ENCODE measurements around the gene BLVRB. TPM values are rescaled to one million over a fixed set of nuclear protein-coding genes. Genes with fewer than 3 reads are reported as not detected.

Gene BLVRB
- total and polyA plus RNA-seq, 2 experiments from 2014 or later = 43.7 to 53.7 TPM

DNA sequence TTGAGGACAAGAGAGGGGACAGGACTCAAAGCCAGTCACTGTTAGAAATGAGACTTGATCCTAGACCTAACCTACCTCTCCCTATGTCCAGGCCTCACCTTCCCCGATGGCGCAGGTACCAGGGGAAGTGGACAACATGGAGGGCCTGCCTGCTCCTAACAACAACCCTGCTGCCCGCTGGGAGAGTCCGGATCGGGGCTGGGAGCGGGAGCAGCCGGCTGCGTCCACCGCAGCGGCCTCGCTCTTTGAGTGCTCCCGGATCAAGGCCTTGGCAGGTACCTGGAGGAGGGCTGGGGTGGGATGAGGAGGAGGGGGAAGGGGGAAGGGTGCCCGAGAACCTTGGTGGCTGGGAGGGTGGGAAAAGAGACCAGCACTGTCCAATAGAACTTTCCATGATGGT lies 7.0 kb upstream of the BLVRB start:
- Histone ChIP-seq H3K4me2 (no peak overlapping the region), H3K27ac (ENCODE audit: low read depth) (no peak overlapping the region), H3K79me2 (replicated peaks; ENCODE audit: insufficient read depth) (no peaks in the 10 kb centered on the region), H3F3A (replicated peaks; ENCODE audit: low read depth) (0 out of 2 replicates have a peak, but pooled peaks cover 3% of the 10 kb centered on the region), H3K36me3 (ENCODE audit: insufficient read depth) (no peaks in the 10 kb centered on the region), H4K20me1 (replicated peaks; ENCODE audit: insufficient read depth) (no peaks in the 10 kb centered on the region), H3K4me1 (ENCODE audit: insufficient read depth) (no peaks in the 10 kb centered on the region; the same call in 1 of the 2 replicates), H3K4me3 (no peak overlapping the region), H3K27me3 (ENCODE audit: insufficient read depth) (peaks cover 21% of the 10 kb centered on the region), H2AFZ (no peak overlapping the region; the same call in 1 of the 2 replicates), H3K9me2 (ENCODE audit: insufficient read depth) (no peaks in the 10 kb centered on the region)
- H3K4me3 Mint-ChIP-seq = no peak overlapping the region
- H3K9me3 Mint-ChIP-seq = no peaks in the 10 kb centered on the region
- no peaks in the 10 kb centered on the region for H3K36me3 Mint-ChIP-seq (ENCODE audit: low read depth)
- H3K27ac Mint-ChIP-seq = no peak overlapping the region
- H3K27me3 Mint-ChIP-seq (ENCODE audit: insufficient read depth, low read depth, poor library complexity) = peaks cover 16% of the 10 kb centered on the region
- no peak for DNase-seq (ENCODE audit: low spot score)
- TF ChIP-seq EZH2phosphoT487 (IDR thresholded peaks at IDR 0.05; ENCODE audit: unreplicated experiment) = no peak
- TF ChIP-seq ZNF114 (CRISPR knock-in tag; IDR thresholded peaks at IDR 0.05) = no peak
- TF ChIP-seq POLR2AphosphoS5 (IDR thresholded peaks at IDR 0.05; ENCODE audit: low read depth) = no peak
- no peak for TF ChIP-seq JUNB (IDR thresholded peaks at IDR 0.05; ENCODE audit: unreplicated experiment)
- TF ChIP-seq, protein P1, sequence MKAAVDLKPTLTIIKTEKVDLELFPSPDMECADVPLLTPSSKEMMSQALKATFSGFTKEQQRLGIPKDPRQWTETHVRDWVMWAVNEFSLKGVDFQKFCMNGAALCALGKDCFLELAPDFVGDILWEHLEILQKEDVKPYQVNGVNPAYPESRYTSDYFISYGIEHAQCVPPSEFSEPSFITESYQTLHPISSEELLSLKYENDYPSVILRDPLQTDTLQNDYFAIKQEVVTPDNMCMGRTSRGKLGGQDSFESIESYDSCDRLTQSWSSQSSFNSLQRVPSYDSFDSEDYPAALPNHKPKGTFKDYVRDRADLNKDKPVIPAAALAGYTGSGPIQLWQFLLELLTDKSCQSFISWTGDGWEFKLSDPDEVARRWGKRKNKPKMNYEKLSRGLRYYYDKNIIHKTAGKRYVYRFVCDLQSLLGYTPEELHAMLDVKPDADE (IDR thresholded peaks at IDR 0.05) = no peak
- no peak for TF ChIP-seq STAT1 (IDR thresholded peaks at IDR 0.05; ENCODE audit: unreplicated experiment)
- TF ChIP-seq NANOG (IDR thresholded peaks at IDR 0.05; ENCODE audit: borderline replicate concordance) = no peak
- TF ChIP-seq CREB1 (CRISPR knock-in tag; IDR thresholded peaks at IDR 0.05; ENCODE audit: low read depth) = no peak
- TF ChIP-seq, protein P2, sequence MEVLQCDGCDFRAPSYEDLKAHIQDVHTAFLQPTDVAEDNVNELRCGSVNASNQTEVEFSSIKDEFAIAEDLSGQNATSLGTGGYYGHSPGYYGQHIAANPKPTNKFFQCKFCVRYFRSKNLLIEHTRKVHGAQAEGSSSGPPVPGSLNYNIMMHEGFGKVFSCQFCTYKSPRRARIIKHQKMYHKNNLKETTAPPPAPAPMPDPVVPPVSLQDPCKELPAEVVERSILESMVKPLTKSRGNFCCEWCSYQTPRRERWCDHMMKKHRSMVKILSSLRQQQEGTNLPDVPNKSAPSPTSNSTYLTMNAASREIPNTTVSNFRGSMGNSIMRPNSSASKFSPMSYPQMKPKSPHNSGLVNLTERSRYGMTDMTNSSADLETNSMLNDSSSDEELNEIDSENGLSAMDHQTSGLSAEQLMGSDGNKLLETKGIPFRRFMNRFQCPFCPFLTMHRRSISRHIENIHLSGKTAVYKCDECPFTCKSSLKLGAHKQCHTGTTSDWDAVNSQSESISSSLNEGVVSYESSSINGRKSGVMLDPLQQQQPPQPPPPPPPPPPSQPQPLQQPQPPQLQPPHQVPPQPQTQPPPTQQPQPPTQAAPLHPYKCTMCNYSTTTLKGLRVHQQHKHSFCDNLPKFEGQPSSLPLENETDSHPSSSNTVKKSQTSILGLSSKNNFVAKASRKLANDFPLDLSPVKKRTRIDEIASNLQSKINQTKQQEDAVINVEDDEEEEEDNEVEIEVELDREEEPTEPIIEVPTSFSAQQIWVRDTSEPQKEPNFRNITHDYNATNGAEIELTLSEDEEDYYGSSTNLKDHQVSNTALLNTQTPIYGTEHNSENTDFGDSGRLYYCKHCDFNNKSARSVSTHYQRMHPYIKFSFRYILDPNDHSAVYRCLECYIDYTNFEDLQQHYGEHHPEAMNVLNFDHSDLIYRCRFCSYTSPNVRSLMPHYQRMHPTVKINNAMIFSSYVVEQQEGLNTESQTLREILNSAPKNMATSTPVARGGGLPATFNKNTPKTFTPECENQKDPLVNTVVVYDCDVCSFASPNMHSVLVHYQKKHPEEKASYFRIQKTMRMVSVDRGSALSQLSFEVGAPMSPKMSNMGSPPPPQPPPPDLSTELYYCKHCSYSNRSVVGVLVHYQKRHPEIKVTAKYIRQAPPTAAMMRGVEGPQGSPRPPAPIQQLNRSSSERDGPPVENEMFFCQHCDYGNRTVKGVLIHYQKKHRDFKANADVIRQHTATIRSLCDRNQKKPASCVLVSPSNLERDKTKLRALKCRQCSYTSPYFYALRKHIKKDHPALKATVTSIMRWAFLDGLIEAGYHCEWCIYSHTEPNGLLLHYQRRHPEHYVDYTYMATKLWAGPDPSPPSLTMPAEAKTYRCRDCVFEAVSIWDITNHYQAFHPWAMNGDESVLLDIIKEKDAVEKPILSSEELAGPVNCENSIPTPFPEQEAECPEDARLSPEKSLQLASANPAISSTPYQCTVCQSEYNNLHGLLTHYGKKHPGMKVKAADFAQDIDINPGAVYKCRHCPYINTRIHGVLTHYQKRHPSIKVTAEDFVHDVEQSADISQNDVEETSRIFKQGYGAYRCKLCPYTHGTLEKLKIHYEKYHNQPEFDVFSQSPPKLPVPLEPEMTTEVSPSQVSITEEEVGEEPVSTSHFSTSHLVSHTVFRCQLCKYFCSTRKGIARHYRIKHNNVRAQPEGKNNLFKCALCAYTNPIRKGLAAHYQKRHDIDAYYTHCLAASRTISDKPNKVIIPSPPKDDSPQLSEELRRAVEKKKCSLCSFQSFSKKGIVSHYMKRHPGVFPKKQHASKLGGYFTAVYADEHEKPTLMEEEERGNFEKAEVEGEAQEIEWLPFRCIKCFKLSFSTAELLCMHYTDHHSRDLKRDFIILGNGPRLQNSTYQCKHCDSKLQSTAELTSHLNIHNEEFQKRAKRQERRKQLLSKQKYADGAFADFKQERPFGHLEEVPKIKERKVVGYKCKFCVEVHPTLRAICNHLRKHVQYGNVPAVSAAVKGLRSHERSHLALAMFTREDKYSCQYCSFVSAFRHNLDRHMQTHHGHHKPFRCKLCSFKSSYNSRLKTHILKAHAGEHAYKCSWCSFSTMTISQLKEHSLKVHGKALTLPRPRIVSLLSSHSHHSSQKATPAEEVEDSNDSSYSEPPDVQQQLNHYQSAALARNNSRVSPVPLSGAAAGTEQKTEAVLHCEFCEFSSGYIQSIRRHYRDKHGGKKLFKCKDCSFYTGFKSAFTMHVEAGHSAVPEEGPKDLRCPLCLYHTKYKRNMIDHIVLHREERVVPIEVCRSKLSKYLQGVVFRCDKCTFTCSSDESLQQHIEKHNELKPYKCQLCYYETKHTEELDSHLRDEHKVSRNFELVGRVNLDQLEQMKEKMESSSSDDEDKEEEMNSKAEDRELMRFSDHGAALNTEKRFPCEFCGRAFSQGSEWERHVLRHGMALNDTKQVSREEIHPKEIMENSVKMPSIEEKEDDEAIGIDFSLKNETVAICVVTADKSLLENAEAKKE (CRISPR knock-in tag; IDR thresholded peaks at IDR 0.05) = no peak
- no peak for TF ChIP-seq EZH2 (IDR thresholded peaks at IDR 0.05; ENCODE audit: low read depth, unreplicated experiment)
- TF ChIP-seq ZNF331 (CRISPR knock-in tag; IDR thresholded peaks at IDR 0.05; ENCODE audit: low read depth) = no peak
- TF ChIP-seq REST (IDR thresholded peaks at IDR 0.05; ENCODE audit: unreplicated experiment) = no peak
- TF ChIP-seq, protein P3, sequence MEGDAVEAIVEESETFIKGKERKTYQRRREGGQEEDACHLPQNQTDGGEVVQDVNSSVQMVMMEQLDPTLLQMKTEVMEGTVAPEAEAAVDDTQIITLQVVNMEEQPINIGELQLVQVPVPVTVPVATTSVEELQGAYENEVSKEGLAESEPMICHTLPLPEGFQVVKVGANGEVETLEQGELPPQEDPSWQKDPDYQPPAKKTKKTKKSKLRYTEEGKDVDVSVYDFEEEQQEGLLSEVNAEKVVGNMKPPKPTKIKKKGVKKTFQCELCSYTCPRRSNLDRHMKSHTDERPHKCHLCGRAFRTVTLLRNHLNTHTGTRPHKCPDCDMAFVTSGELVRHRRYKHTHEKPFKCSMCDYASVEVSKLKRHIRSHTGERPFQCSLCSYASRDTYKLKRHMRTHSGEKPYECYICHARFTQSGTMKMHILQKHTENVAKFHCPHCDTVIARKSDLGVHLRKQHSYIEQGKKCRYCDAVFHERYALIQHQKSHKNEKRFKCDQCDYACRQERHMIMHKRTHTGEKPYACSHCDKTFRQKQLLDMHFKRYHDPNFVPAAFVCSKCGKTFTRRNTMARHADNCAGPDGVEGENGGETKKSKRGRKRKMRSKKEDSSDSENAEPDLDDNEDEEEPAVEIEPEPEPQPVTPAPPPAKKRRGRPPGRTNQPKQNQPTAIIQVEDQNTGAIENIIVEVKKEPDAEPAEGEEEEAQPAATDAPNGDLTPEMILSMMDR (conservative IDR thresholded peaks at IDR 0.05; ENCODE audit: low read depth in 2 of 2) = no peak
- no peaks in the 10 kb centered on the region for H3K4me1 Mint-ChIP-seq
- ATAC-seq = no peak
